ENCODE data around the gene CDHR4.

The CDHR4 gene

DNA sequence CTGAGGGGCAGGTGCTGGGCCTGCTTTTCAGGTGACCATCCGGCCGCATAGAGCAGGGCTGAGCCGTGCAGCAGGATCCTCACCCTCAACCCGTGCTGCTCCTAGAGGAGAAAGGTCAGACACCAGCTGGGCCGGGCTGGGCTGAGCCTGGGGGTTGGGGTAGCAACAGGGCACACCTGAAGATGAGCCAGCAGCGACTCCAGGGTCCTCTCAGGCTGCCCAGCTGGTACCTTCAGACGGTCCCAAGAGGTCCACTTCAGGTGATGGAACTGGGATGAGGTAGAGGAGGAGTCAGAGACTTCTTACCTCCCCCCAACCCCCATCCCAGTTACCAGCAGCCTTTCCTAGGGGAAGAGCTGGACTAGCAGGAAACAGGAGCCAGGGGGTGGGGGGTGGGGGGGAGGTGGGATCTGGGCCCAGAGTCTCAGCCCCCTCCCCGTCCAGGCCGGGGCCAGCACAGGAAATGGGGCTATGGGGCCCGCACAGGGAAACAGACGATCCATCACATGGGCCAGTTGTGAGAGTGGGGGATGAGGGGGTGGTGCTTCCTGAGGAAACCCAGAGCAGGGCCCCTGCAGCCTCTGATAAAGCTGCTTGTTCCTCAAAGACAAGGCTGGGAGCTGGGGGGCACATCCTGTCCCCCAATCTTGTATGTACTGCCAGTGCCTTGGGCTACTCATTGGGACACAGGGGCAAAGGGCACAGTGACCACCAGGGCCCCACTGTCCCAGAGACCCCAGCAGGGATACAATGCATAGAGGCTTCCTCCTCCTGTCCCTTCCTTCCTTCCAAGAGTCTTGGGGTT lies 6.4 kb upstream of the CDHR4 start:
- peaks cover 10% of the 10 kb centered on the region for H3K4me1 ChIP-seq (ENCODE audit: insufficient read depth, poor library complexity, severe bottlenecking)
- no peak for ATAC-seq (ENCODE audit: low read depth)
- no peaks in the 10 kb centered on the region for H3K36me3 ChIP-seq (ENCODE audit: low read depth)
- no peak for DNase-seq (ENCODE audit: low spot score)
- no peaks in the 10 kb centered on the region for H3K9me3 ChIP-seq (ENCODE audit: severe bottlenecking)
- TF ChIP-seq, protein P1, sequence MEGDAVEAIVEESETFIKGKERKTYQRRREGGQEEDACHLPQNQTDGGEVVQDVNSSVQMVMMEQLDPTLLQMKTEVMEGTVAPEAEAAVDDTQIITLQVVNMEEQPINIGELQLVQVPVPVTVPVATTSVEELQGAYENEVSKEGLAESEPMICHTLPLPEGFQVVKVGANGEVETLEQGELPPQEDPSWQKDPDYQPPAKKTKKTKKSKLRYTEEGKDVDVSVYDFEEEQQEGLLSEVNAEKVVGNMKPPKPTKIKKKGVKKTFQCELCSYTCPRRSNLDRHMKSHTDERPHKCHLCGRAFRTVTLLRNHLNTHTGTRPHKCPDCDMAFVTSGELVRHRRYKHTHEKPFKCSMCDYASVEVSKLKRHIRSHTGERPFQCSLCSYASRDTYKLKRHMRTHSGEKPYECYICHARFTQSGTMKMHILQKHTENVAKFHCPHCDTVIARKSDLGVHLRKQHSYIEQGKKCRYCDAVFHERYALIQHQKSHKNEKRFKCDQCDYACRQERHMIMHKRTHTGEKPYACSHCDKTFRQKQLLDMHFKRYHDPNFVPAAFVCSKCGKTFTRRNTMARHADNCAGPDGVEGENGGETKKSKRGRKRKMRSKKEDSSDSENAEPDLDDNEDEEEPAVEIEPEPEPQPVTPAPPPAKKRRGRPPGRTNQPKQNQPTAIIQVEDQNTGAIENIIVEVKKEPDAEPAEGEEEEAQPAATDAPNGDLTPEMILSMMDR (IDR thresholded peaks at IDR 0.05; ENCODE audit: poor library complexity, severe bottlenecking): no peak
- no peaks in the 10 kb centered on the region for H3K27me3 ChIP-seq (ENCODE audit: insufficient read depth, poor library complexity, severe bottlenecking)
- H3K27ac ChIP-seq (ENCODE audit: poor library complexity, severe bottlenecking): no peak overlapping the region
- no peak overlapping the region for H3K4me3 ChIP-seq (ENCODE audit: severe bottlenecking)

GRCh38 chr3:49805367-49805782 lies 5.7 kb upstream of the CDHR4 start:
- no peak for ATAC-seq (ENCODE audit: low read depth)
- Histone ChIP-seq H3K4me1 (ENCODE audit: insufficient read depth, poor library complexity, severe bottlenecking) (peaks cover 10% of the 10 kb centered on the region), H3K36me3 (ENCODE audit: low read depth) (no peaks in the 10 kb centered on the region), H3K4me3 (ENCODE audit: severe bottlenecking) (no peak overlapping the region), H3K27me3 (ENCODE audit: insufficient read depth, poor library complexity, severe bottlenecking) (no peaks in the 10 kb centered on the region), H3K27ac (ENCODE audit: poor library complexity, severe bottlenecking) (no peak overlapping the region), H3K9me3 (ENCODE audit: severe bottlenecking) (no peaks in the 10 kb centered on the region)
- no peak for DNase-seq (ENCODE audit: low spot score)
- TF ChIP-seq, protein P1 (IDR thresholded peaks at IDR 0.05; ENCODE audit: poor library complexity, severe bottlenecking): no peak

DNA sequence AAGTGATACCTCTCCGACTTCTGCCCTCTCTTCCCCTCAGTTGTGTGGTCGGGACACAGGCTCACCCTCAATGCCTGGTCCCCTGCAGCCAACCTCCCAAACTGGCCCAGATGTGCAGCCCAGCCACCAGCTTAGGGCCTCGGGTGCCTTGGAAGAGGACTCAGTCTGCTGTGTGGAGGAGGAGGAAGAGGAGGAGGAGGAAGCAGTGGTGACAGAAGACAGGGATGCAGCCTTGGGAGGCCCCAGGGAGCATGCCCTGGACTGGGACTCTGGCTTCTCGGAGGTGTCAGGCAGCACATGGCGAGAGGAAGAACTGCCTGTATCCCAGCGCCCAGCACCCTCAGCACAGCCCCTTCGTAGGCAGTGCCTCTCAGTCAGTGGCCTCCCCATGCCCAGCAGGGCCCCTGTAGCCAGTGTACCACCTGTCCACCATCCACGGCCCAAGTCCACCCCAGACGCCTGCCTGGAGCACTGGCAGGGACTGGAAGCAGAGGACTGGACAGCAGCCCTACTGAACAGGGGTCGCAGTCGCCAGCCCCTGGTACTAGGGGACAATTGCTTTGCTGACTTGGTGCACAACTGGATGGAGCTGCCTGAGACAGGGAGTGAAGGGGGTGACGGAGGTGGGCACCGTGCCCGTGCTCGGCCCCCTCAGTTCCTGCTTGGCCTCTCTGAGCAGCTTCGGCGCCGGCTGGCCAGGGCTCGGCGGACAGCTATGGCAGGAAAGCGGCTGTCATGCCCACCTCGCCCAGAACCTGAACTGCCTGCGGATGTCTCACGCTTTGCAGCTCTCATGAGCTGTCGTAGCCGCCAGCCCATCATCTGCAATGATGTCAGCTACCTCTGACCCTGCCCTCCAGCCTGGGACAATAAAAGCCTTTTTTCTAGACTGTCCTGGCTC lies 4.7 kb upstream of the CDHR4 start:
- ATAC-seq (ENCODE audit: low read depth): no peak
- Histone ChIP-seq H3K4me3 (ENCODE audit: severe bottlenecking) (peak overlapping the region; percentile 65), H3K4me1 (ENCODE audit: insufficient read depth, poor library complexity, severe bottlenecking) (peaks cover 16% of the 10 kb centered on the region), H3K9me3 (ENCODE audit: severe bottlenecking) (no peaks in the 10 kb centered on the region), H3K36me3 (ENCODE audit: low read depth) (no peaks in the 10 kb centered on the region), H3K27ac (ENCODE audit: poor library complexity, severe bottlenecking) (peak overlapping the region; percentile 71), H3K27me3 (ENCODE audit: insufficient read depth, poor library complexity, severe bottlenecking) (no peaks in the 10 kb centered on the region)
- no peak for DNase-seq (ENCODE audit: low spot score)
- TF ChIP-seq, protein P1 (IDR thresholded peaks at IDR 0.05; ENCODE audit: poor library complexity, severe bottlenecking): no peak

- Histone ChIP-seq H3K4me1 (ENCODE audit: insufficient read depth, poor library complexity, severe bottlenecking) (peaks cover 16% of the 10 kb centered on the region), H3K27ac (ENCODE audit: poor library complexity, severe bottlenecking) (peak overlapping the region; percentile 71)
Observed at GRCh38 chr3:49803465-49804140, 3.9 kb upstream of the CDHR4 start.

More at GRCh38 chr3:49803465-49804140, 3.9 kb upstream of the CDHR4 start:
- TF ChIP-seq, protein P1 (IDR thresholded peaks at IDR 0.05; ENCODE audit: poor library complexity, severe bottlenecking): no peak
- DNase-seq (ENCODE audit: low spot score): peak; percentile 87
- Histone ChIP-seq H3K27me3 (ENCODE audit: insufficient read depth, poor library complexity, severe bottlenecking) (no peaks in the 10 kb centered on the region), H3K9me3 (ENCODE audit: severe bottlenecking) (no peaks in the 10 kb centered on the region), H3K36me3 (ENCODE audit: low read depth) (no peaks in the 10 kb centered on the region), H3K4me3 (ENCODE audit: severe bottlenecking) (peak overlapping the region; percentile 65)
- ATAC-seq (ENCODE audit: low read depth): peak; percentile 62
